IPS-15b (cell line): ENCODE measurements around the gene ARL17B.
"Not testable (repeated sequence)": the region's sequence is repeated elsewhere in the genome, so short reads cannot be mapped to it uniquely, and the experiment has no call there.

Experiments
- H3K27me3 ChIP-seq: one replicate; pipeline ENCODE4 v1.6.1; 2013; ENCODE audit warnings: low read length; ENCODE audit not compliant: control insufficient read depth, insufficient read depth
- H3K36me3 ChIP-seq: one replicate; pipeline ENCODE4 v1.6.1; 2013; ENCODE audit warnings: low read length; ENCODE audit not compliant: control insufficient read depth, insufficient read depth
- H3K4me1 ChIP-seq: one replicate; pipeline ENCODE4 v1.6.1; 2013; ENCODE audit warnings: mild to moderate bottlenecking, low read length; ENCODE audit not compliant: control insufficient read depth, insufficient read depth
- H3K4me3 ChIP-seq: one replicate; pipeline ENCODE4 v1.5.1; 2013; ENCODE audit warnings: low read depth, low read length
- H3K9ac ChIP-seq: one replicate; pipeline ENCODE4 v1.6.1; 2013; ENCODE audit warnings: low read depth, mild to moderate bottlenecking, low read length
- H3K9me3 ChIP-seq: one replicate; pipeline ENCODE4 v1.6.1; 2013; ENCODE audit warnings: mild to moderate bottlenecking, low read length; ENCODE audit not compliant: control insufficient read depth, insufficient read depth

ARL17B gene

DNA sequence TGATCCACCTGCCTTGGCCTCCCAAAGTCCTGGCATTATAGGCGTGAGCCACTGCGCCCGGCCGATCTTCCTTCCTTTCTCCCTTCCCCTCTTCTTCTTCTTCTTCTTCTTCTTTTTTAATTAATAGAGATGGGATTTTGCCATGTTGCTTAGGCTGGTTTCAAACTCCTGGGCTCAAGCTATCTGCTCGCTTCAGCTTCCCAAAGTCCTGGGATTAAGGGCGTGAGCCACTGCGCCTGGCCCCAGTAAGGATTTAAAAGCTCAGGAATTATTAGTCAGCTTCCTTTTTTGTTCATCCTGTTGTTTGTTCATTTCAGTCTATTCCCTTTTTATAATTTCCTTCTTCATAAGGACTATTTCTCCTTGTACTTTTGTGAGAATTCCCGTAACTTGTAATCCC lies 99.3 kb downstream of the ARL17B start:
- Histone ChIP-seq H3K4me3 (no peak overlapping the region), H3K4me1 (no peaks in the 10 kb centered on the region), H3K36me3 (no peaks in the 10 kb centered on the region), H3K27me3 (peaks cover 49% of the 10 kb centered on the region), H3K9ac (no peak overlapping the region), H3K9me3 (no peaks in the 10 kb centered on the region)

- Histone ChIP-seq H3K27me3 (peaks cover 30% of the 10 kb centered on the region), H3K4me3 (peak overlapping the region; percentile 35)
- H3K9ac ChIP-seq, H3K9me3 ChIP-seq, H3K36me3 ChIP-seq, H3K4me1 ChIP-seq: not testable (repeated sequence)
Observed at GRCh38 chr17:46259845-46260661, 101.5 kb downstream of the ARL17B start.

GRCh38 chr17:46256369-46256768 lies 105.2 kb downstream of the ARL17B start:
- H3K9me3 ChIP-seq, H3K9ac ChIP-seq, H3K36me3 ChIP-seq, H3K4me1 ChIP-seq, H3K4me3 ChIP-seq: not testable (repeated sequence)
- peaks cover 15% of the 10 kb centered on the region for H3K27me3 ChIP-seq

- H3K27me3 ChIP-seq, H3K9me3 ChIP-seq, H3K4me1 ChIP-seq, H3K9ac ChIP-seq, H3K4me3 ChIP-seq, H3K36me3 ChIP-seq: not testable (repeated sequence)
Observed at GRCh38 chr17:46254215-46254614, 107.4 kb downstream of the ARL17B start.

DNA sequence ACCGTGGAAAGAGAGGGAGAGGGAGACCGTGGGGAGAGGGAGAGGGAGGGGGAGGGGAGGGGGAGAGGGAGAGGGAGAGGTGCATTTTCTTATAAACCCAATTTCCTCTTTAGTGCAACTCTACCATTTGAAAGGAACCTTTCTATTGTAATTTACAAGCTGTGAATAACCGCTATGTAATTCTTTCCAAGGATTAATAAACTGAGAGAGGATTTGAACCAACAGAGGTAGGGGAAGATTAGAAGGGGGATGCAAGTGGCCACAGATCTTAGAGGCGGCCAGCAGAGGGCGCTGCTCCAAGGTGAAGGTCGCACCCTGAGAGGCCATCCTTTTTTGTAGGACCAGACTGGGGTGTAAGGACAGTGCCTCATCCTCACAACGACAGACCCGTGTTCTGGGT lies 107.8 kb downstream of the ARL17B start:
- H3K4me3 ChIP-seq, H3K36me3 ChIP-seq, H3K9ac ChIP-seq, H3K4me1 ChIP-seq, H3K9me3 ChIP-seq, H3K27me3 ChIP-seq: not testable (repeated sequence)

- H3K4me3 ChIP-seq, H3K36me3 ChIP-seq, H3K4me1 ChIP-seq, H3K9ac ChIP-seq, H3K27me3 ChIP-seq, H3K9me3 ChIP-seq: not testable (repeated sequence)
Observed at GRCh38 chr17:46252804-46253203, 108.8 kb downstream of the ARL17B start.

DNA sequence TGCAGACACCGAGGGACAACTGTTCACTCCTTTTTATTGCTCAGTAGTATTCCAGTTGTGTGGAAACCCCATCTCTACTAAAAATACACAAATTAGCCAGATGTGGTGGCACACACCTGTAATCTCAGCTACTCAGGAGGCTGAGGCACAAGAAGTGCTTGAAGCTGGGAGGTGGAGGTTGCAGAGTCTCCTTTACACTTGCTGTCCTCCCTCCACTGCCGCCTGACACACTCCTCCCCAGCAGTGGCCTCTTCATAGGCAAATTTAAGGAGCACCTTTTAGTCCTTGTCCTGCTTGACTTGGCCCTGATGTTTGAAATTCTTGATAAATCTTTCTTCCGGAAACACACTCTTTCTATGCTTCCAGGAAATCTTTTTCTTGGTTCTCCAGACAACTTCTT lies 112.4 kb downstream of the ARL17B start:
- H3K27me3 ChIP-seq, H3K9ac ChIP-seq, H3K9me3 ChIP-seq, H3K4me3 ChIP-seq, H3K4me1 ChIP-seq, H3K36me3 ChIP-seq: not testable (repeated sequence)

DNA sequence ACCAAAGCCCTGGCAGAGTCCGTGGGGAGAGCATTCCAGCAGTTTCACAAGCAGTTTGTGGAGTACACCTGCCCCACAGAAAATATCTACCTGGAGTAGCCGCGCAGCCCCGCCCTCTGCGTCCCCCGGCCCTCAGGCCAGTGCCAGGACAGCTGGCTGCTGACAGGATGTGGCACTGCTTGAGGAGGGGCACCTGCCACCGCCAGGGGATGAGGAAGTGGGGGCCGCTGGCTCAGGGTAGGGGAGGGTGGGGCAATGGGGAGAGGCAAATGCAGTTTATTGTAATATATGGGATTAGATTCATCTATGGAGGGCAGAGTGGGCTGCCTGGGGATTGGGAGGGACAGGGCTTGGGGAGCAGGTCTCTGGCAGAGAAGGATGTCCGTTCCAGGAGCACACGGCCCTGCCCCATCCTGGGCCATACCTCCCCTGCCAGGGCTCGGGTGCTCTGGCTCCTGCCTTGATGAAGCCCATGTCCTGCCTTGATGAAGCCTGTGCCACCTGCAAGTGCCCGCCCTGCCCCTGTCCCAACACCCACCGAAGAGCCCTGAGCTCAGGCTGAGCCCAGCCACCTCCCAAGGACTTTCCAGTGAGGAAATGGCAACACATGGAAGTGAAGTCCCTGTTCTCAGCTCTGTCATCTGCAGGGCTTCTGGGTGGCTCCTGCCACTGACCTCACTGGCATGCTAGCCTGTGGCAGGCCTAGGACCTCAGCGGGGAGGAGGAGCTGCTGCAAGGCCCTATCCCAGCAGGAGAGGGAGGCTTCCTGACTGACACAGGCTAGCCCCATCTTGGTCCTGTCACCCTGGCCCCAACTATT lies 116.4 kb downstream of the ARL17B start:
- not testable (repeated sequence) for H3K4me3 ChIP-seq, H3K9me3 ChIP-seq, H3K4me1 ChIP-seq, H3K27me3 ChIP-seq, H3K36me3 ChIP-seq, H3K9ac ChIP-seq

GRCh38 chr17:46244339-46244913 lies 117.1 kb downstream of the ARL17B start:
- not testable (repeated sequence) for H3K9ac ChIP-seq, H3K4me3 ChIP-seq, H3K36me3 ChIP-seq, H3K4me1 ChIP-seq, H3K9me3 ChIP-seq, H3K27me3 ChIP-seq

DNA sequence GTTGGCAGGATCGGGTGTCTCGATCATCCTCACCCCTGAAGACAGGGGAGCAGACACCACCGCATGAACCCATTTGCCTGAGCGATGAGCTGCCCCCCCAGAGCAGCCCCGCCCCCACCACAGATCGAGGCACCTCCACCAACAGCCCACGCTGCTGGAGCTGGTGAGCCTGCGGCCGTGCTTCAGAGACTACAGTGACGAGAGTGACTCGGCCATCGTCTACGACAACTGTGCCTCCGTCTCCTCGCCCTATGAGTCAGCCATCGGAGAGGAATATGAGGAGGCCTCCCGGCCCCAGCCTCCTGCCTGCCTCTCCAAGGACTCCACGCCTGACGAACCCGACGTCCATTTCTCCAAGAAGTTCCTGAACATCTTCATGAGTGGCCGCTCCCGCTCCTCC lies 117.6 kb downstream of the ARL17B start:
- H3K36me3 ChIP-seq: not testable (repeated sequence)

DNA sequence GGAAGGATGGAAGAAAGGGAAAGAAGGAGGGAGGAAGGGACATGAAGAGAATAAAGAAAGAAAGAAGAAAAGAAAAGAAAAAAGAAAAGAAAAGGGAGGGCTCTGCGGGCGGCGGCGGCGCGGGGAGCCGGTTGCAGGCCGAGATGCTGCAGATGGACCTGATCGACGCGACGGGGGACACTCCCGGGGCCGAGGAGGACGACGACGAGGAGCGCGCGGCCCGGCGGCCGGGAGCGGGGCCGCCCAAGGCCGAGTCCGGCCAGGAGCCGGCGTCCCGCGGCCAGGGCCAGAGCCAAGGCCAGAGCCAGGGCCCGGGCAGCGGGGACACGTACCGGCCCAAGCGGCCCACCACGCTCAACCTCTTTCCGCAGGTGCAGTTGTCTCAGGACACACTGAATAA lies 118.1 kb downstream of the ARL17B start:
- not testable (repeated sequence) for H3K9me3 ChIP-seq, H3K36me3 ChIP-seq, H3K4me3 ChIP-seq

More for the DNA sequence above, 117.6 kb downstream of the ARL17B start:
- H3K4me3 ChIP-seq, H3K9ac ChIP-seq, H3K27me3 ChIP-seq, H3K9me3 ChIP-seq, H3K4me1 ChIP-seq: not testable (repeated sequence)

GRCh38 chr17:46231359-46231758 lies 130.2 kb downstream of the ARL17B start:
- not testable (repeated sequence) for H3K4me1 ChIP-seq, H3K27me3 ChIP-seq, H3K36me3 ChIP-seq, H3K9me3 ChIP-seq, H3K9ac ChIP-seq, H3K4me3 ChIP-seq

More for the DNA sequence above, 118.1 kb downstream of the ARL17B start:
- H3K9ac ChIP-seq, H3K27me3 ChIP-seq, H3K4me1 ChIP-seq: not testable (repeated sequence)
